Measurements from ENCODE around the gene CEP290.
"Not testable (repeated sequence)": the region's sequence is repeated elsewhere in the genome, so short reads cannot be mapped to it uniquely, and the experiment has no call there.

CEP290 gene

GRCh38 chr12:88035907-88036289 lies 106.0 kb downstream of the CEP290 start:
- no peak for DNase-seq

- peak; percentile 29 to 64 for DNase-seq
These were observed 106.5 kb downstream of the CEP290 start for GRCh38 chr12:88035271-88035906.

GRCh38 chr12:88031161-88031560 lies 110.7 kb downstream of the CEP290 start:
- not testable (repeated sequence) for DNase-seq

- DNase-seq: no peak
These were observed 112.7 kb downstream of the CEP290 start, which contains the start of gene C12orf50 for GRCh38 chr12:88029093-88029665. C12orf50 (minus strand) TSS chr12:88029401; CDS start chr12:88026962, 2,439 bp downstream.

GRCh38 chr12:88026196-88026595 lies 115.7 kb downstream of the CEP290 start:
- DNase-seq: no peak

GRCh38 chr12:88017964-88018363 lies 123.9 kb downstream of the CEP290 start:
- no peak for DNase-seq

GRCh38 chr12:88015825-88016224 lies 126.1 kb downstream of the CEP290 start:
- no peak for DNase-seq

- no peak for DNase-seq
These were observed 130.1 kb downstream of the CEP290 start for GRCh38 chr12:88011755-88012154.

GRCh38 chr12:88006351-88006750 lies 135.5 kb downstream of the CEP290 start:
- DNase-seq: no peak

- no peak for DNase-seq
These were observed 140.6 kb downstream of the CEP290 start for GRCh38 chr12:88001327-88001726.
